SKM-1 (cell line): ENCODE data around the gene PRUNE2.
"Not testable (repeated sequence)": the region's sequence is repeated elsewhere in the genome, so short reads cannot be mapped to it uniquely, and the experiment has no call there.

Experiments
- DNase-seq: peaks from one replicate; lab custom pipeline; 2025; ENCODE audit not compliant: unreplicated experiment; lab: John Stamatoyannopoulos, UW

PRUNE2 gene

DNA sequence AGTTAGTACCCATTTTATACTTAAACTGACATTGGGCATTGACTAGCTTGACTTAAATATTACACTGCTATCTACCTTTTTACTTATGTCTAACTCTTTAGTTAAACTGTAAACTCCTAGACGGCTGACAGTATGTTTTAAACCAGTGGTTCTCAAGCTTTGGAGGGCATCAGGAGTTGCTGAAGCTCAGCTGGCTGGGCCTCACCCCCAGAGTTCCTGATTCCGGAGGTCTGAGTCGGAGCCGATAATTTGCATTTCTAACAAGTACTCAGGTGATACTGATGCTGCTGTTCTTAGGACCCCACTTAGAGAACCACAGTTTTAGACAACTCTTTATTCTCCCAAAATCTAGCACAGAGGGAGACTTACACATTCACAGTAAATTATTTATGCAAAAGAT is 205.0 kb downstream of the PRUNE2 start:
- DNase-seq = no peak

DNA sequence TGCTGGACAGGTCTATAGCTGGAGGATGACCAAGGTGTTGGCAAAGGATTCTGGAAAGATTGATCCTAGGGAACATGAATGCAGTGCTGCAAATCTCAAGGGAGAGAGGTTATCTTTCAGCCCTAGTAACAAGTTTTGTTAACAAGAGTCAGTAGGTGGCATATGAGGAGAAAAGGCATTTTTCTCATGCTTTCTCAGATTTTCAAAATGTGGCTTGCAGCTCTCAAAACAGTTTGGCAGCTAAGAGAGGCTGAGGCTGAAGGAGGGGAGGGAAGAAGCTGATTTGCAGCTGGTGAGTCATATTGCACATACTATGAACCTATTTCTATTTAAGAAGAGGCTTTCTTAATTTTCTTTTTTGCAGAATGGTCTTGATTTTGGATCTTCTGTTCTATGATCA is 205.9 kb downstream of the PRUNE2 start:
- no peak for DNase-seq

- DNase-seq = no peak
These were observed 208.4 kb downstream of the PRUNE2 start for GRCh38 chr9:76697554-76697953.

- no peak for DNase-seq
These were observed 208.8 kb downstream of the PRUNE2 start for GRCh38 chr9:76697081-76697480.

- DNase-seq = no peak
These were observed 212.0 kb downstream of the PRUNE2 start for GRCh38 chr9:76693912-76694311.

DNA sequence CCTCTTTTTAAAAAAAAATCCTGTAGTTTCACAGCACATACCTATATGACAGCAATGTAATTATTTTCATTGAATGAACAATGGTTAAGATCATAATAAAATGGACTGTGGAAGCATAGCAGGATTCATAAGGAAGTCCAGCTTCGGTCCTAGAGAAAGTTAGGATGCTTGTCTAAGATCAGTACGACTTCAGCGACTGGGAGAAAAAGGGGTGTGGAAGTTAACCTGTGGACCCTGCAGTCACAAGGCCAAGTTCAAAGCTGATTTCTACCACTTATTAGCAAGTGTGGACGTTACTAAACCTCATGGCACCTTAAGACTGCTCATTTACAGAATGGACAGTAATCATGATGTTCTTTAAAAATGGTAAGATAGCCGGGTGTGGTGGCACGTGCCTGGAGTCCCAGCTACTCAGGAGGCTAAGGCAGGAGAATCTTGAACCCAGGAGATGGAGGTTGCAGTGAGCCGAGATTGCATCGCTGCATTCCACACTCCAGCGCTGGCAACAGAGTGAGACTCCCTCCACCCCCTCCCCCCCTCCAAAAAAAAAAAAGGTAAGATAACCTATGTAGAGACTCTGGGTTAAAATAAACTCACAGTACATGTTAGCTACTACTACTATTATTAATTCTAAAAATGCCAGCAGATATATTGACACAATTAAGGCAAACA is 213.3 kb downstream of the PRUNE2 start:
- DNase-seq = no peak

- no peak for DNase-seq
These were observed 214.2 kb downstream of the PRUNE2 start for GRCh38 chr9:76691517-76692313.

- DNase-seq = no peak
These were observed 214.9 kb downstream of the PRUNE2 start for GRCh38 chr9:76690973-76691370.

- no peak for DNase-seq
These were observed 215.5 kb downstream of the PRUNE2 start for GRCh38 chr9:76690246-76690972.

DNA sequence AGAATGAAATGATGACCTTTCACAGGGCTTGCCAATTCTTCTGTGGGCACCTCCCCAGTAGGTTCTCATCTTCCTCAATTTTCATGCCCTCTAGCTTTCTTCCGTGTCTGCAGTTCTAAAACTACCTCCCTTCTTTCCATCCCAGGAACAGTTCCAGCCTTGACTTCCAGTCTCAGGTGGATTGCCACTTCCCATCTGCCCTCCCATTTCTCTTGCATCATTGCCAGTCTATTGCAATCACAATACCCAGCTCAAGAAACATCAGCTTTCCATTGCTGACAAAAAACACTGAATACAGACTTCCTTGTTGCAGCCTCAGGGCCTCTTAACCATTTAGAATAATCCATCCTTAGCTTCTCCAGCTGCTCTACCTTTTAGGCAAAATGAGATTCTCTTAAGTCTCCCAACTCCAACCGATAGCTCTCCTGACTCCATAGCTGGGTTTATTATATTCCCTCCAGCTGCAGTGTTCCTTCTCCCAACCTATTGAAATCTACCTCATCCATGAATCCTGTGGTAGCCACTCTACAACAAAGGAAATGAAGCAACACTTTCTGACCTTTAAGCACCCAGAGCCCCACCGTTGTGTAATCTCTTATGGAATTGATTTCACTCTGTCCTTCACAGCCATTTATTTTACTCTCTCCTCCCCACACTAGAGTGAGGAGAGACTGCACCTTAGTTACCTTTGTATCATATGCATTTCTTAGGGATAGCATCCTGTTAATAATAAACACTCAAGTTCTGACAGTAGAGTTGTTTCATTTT is 217.3 kb downstream of the PRUNE2 start:
- no peak for DNase-seq

- DNase-seq = peak; percentile 3
These were observed 218.0 kb downstream of the PRUNE2 start for GRCh38 chr9:76687861-76688391.

GRCh38 chr9:76686756-76687155 is 219.2 kb downstream of the PRUNE2 start:
- no peak for DNase-seq

GRCh38 chr9:76684213-76684612 is 221.7 kb downstream of the PRUNE2 start:
- no peak for DNase-seq

DNA sequence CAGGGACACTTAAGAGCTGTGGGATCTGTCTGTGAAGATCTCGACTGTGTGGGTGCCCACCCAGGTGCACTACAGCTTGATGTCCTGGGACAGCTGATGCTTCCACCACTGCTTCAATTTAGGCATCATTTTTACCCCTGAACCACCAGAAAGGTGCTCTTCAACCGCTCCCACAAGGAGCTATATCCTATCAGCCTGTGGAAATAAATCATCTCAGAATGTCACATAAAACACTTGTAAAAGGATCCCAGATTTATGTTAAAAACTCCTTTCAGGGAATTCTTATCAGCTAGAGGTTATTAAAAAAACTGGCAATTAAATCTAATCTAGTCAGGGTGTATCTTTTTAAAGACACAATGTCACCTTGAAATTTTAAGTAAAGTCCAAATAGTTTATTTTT is 224.4 kb downstream of the PRUNE2 start:
- DNase-seq = no peak

- no peak for DNase-seq
These were observed 225.0 kb downstream of the PRUNE2 start for GRCh38 chr9:76680716-76681425.

DNA sequence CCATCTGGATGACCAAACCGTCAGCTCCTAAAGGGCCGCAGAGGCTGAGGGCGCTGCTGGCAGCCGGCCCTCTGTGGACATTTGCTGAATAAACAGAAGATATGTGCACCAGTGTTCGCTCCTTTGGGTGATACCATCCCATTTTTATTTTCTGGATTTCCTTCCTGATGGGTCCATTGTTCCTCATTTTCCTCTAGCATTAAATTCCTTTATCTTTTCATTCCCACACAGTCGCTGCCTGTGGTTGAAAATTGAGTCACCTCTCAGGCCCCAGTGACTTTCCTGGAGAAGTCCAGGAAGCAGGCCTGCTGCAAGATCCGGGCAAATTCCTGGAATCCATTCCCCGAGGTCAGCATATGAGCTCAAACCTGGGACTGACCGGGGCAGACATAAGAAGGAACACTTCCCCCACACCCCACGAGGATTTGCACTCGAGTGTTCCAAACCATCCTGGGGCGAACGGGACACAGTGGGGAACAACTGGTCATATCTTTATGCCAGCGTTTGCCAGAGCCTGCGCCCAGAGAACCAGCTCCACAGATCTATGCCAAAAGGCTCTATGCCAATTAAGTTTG is 228.3 kb downstream of the PRUNE2 start:
- DNase-seq = no peak

DNA sequence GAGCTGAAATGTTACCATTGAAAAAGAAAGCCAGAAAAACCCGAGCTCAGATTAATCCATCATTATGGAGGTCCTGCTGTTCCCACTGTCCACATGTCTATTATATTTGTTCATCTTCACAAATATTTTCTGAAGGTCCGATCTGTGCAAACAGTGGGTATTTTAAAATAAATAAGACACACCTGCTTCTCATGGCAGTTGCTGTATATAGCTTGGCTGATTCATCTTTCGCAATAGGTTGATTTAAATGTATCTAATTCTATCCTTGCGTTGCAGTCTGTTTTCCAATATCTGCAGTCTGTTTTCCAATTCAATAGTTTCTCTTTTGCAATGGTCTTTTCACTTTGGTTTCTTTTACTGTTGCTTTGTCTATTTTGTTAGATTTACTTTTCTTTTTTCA is 229.1 kb downstream of the PRUNE2 start:
- DNase-seq = no peak

GRCh38 chr9:76667521-76667957 is 238.4 kb downstream of the PRUNE2 start:
- no peak for DNase-seq

DNA sequence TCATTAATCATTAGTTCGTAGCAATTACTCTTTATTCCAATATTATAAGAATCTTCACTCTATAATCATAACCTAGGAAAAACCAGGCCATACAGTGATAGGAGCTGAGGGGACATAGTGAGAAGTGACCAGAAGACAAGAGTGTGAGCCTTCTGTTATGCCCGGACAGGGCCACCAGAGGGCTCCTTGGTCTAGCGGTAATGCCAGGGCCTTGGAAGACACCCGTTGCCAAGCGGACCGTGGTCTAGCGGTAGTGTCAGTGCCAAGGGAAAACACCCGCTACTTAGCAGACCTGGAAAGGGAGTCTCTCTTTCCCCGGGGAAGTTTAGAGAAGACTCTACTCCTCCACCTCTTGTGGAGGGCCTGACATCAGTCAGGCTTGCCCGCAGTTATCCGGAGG is 239.9 kb downstream of the PRUNE2 start:
- not testable (repeated sequence) for DNase-seq

- no peak for DNase-seq
These were observed 240.5 kb downstream of the PRUNE2 start for GRCh38 chr9:76665458-76665857.
